Myocyte (in vitro differentiated cells): ENCODE measurements around the gene CD81. TPM values are rescaled to one million over a fixed set of nuclear protein-coding genes. Genes with fewer than 3 reads are reported as not detected.

Experiments
- DNase-seq: peaks from one replicate; pipeline ENCODE4 v3.0.0-alpha.2; 2012; ENCODE audit warnings: low read depth
- total RNA-seq: library from RNA; depleted of rRNA; stranded (reverse); fragments of >200 nt; gene quantifications from 2 replicates; pipeline ENCODE4 v1.2.3, GENCODE V29; 2014

The CD81 gene
- total RNA-seq, 1 donor from 2014 or later, result 429 TPM

DNA sequence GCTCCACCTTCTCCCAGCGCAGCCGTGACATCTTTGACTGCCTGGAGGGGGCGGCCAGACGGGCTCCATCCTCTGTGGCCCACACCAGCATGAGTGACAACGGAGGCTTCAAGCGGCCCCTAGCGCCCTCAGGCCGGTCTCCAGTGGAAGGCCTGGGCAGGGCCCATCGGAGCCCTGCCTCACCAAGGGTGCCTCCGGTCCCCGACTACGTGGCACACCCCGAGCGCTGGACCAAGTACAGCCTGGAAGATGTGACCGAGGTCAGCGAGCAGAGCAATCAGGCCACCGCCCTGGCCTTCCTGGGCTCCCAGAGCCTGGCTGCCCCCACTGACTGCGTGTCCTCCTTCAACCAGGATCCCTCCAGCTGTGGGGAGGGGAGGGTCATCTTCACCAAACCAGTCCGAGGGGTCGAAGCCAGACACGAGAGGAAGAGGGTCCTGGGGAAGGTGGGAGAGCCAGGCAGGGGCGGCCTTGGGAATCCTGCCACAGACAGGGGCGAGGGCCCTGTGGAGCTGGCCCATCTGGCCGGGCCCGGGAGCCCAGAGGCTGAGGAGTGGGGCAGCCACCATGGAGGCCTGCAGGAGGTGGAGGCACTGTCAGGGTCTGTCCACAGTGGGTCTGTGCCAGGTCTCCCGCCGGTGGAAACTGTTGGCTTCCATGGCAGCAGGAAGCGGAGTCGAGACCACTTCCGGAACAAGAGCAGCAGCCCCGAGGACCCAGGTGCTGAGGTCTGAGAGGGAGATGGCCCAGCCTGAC is 26.0 kb downstream of the CD81 start:
- DNase-seq, result no peak

DNA sequence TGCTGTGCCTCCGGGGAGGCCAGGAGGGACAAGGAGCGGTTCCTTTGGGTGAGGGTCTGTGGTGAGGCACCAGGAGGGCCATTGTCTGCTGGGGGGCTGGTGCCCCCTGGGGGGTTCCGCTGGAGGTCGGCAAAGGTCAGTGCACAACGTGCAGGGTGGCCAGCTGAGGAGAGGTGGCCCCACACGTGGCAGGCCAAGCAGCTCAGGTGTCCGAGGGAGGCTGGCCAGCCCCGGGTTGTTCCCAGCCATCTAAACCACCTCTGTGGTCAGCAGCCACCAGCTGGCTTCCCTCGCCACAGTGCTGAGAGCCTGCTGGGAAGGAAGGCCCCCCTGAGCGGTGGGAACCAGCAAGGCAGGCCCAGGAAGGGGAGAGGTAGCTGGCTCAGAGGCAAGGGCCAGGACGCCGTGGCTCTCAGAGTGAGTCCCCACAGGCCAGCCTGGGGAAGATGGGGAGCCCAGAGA is 27.7 kb downstream of the CD81 start:
- DNase-seq, result peak; percentile 40

DNA sequence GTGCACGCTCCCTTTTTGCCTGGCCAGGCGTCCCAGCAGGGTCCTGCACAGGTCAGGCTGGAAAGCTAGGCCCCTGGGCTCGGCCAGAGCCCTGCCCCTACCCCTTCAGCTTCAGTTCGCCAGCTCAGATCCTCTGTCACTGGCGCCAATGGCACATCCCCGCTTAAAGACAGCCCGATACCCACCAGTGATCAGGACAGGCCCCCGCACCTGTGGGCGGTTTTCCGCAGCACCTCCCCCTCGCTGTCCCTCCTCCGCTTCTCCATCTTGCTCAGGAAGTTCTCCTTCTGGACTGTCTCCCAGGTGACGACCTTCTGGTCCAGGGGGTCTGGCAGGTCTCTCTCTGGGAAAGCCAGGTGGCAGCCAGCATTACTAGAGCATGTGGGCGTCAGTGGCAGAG is 29.3 kb downstream of the CD81 start:
- DNase-seq, result no peak

DNA sequence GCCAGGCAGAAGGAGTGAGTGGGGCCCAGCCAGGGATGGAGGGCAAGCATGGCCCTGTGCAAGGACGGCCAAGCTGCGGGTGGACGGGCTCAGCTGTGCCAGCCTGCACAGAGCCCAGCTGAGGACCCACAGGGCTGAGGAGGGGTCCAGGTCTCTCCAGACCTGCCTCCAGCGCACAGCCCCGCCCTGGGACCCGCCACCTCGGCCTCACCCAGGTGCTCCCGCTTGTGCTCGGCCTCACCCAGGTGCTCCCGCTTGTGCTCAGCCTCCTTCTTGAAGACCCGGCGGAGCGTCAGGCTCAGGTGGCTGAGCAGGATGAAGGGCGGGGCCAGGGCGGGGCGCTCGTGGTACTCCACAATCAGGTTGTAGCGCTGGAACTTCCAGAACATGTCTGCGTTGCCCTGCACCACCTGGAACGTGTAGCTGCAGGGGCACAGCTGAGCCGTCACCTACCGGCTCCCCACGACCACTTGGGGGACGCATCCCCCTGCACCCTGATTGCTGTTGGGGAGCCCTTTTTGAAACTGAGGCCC is 29.8 kb downstream of the CD81 start:
- DNase-seq, result no peak

DNA sequence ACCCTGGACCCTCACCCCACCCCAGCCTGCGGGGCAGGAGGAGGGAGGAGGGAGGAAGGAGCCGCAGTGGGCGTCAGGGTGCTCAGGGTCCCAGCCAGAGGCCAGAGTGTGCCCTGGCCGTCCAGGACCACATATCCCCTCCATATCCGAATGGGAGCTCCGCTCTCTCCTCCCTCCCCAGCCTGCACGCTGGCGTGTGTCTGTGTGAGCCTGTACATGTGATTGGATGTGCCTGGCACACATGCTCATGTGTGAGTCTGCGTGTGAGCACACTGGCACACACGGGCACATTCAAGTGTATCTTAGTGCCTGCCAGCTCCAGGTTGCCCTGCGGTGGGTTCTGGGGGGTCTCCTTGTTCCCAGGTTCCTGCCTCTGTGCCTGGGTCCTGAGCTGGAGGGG is 31.6 kb downstream of the CD81 start:
- no peak for DNase-seq

DNA sequence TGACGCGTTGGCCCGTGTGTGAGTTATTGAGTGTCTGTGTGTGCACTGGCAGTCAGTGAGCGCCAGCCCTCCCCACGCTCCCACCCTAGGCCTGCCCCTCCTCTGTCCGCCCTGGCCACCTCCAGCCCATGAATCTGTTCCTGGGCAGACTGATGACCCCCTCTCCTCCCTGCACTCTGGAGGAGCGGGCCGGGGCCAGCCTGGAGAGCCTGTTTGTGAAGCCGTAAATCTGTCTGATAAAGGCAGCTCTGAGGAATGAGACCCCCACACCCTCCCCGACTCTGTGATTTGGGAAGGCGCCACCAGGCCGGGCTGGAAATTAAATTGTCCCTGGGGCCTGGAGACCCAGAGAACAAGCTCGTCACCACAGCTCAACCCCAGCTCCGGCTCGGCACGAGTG is 32.0 kb downstream of the CD81 start:
- DNase-seq, result no peak

DNA sequence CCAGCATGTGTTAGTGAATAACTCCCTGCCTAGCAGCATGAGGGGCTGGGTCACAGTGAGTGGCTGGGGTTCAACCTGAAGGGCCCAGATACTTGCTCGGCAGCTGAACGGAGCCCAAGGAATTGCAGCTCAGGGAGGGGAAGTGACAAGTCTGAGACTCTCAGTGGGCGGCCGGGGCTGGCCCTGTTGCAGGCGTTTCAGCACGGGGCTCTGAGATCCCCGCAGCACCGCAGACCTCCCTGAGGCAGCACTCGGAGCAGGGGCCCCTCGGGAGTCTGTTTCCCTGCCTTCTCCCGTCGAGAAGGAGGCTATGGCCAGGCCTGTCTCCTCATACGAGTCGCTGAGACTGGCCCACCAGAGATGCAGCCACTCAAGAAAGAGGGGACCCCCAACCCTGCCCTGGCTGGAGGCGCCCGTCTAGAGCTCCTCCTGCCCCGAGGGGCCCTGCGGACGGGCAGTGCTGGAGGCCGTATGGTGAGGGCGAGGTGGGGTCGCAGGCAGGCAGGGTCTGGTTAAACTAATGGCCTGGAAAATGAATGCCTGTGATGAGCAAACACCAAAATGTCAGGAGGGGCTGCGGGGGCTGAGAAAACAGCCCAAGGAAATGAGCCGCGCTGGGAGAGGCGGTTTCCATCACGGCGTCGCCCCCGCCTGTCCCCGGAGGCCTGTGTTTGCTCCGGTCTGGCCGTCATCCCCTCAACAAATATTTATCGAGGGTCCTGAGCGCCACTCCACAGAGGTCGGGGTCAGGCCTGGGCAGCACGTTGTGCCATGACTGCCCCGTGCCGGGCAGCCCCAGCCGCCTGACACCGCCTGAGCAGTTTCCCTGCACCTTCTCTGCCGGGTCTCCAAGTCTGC is 32.7 kb downstream of the CD81 start:
- no peak for DNase-seq

DNA sequence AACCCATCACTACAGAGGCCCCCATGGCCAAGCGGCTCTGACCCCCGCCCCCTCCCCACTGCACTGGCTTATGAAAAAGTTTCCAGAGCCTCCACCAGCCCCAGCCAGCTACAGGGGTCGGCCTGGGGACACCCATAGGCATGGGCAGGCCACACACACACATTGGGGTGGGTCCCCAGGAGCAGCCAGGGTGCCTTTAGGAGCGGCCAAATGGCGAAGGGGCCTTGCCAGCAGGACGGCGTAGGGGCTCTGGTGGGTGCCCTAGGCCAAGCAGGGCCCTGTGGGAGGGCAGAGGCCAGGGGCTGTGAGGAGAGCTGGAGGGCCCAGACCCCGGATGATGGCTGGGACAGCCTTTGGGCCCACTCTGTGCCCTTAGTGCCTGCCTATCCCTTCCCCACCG is 33.5 kb downstream of the CD81 start:
- no peak for DNase-seq

DNA sequence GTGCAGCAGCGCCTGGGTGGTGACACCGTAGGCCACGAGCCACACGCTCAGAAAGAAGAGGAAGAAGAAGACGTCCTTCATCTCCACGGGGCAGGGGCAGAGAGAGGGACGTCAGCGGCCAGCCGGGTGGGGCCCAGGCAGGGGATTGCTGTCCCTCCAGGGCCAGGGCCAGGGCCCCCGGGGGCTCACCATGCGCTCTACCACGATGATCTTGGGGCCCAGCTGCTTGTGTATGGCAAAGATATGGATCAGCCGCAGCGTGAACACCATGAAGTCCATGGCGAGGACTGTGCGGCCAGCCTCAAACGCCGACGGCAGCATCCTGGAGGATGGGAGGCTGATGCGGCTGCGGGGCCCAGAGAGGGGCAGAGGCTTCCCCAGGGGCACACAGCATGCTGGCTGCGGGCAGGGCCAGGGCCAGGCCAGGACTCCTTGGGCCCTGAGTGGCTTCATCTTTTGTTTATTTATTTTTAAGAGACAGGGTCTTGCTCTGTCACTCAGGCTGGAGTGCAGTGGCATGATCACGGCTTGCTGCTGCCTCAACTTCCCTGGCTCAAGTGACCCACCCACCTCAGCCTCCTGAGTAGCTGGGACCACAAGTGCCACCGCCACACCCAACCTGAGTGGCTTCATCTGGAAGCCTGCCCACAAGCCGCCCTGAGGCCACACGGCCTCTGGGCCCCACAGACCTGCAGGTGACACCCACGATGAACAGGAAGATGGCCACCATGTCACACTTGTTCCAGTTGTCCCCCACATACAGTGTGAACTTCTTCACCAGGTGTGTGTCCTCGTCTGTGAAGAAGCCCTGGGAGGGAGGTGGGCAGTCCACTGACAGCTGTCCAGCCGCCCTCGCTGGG is 34.6 kb downstream of the CD81 start:
- DNase-seq, result no peak

DNA sequence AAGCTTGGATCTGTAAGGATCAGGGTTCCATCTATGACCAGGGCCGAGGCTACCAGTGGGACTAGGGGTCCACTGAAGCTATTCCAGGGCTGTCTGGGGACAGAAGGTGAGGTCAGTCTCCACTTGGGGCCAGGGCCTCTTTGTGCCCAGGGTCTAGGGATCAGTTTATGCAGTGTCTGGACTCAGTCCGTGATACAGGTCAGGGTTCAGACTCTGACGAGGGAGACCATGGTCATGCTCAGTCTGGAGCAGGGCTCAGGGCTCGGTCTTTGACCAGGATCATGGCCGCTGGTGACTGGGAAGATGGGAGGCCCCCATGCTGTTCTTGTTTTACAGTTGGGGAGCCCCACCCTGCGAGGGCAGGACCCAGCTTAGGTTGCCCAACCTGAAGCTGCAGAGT is 35.2 kb downstream of the CD81 start:
- DNase-seq, result no peak

DNA sequence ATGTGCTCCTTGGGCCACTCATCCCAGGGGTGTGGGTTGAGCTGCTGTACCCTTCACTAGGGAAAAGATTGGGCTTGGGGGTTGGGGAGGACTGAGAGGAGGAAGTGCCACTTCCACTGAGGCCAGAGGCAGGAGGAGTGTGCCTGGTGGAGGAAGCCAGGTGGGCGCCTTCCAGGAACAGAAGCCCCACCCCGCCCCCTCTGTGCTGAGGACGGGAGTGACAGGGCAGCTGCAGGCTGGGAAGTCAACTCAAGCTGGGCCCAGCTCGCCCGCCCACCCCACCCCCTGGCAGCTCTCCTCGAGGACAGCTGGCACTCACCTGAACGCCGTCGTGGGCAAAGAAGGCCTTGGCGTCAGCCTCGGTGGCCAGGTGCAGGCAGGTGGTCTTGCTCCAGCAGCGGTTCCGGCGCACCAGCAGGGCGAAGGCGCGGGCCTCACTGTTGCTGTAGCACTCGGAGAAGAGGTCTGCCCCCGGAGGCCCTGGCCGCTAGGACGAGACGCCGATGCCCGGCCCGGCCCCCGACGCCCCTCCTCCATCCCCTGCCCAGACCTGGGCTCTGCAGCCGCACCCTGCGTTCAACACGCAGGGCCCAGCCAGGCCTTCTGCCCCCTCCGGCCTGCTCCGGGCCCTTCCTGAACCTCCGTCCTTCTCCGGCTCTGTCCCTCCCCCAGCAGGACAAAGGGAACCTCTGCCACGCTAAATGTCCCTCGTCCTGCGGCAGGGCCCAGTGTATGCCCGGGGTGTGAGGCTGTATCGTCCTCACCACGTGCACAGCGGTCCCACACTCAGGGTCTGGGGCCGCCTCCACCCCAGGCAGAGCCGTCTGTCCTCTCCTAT is 36.9 kb downstream of the CD81 start:
- no peak for DNase-seq

DNA sequence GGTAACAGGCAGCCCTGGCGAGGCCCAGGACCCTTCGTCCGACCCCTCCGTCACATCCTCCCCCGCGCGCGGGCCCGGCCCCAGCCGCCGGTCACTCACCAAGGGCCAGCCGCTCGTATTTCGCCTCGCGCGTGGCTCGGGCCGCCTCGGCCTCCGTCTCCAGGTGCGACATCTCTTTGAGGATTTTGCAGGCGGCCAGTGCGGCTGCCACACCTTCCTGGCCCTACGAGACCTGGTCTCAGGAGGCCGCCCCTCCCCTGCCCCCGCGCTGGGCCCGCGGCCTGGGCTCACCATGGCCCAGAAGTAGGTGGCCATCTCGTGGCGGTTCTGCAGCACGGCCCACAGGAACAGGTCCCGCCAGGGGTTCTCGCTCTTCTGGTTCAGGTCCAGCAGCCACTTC is 37.5 kb downstream of the CD81 start:
- no peak for DNase-seq

DNA sequence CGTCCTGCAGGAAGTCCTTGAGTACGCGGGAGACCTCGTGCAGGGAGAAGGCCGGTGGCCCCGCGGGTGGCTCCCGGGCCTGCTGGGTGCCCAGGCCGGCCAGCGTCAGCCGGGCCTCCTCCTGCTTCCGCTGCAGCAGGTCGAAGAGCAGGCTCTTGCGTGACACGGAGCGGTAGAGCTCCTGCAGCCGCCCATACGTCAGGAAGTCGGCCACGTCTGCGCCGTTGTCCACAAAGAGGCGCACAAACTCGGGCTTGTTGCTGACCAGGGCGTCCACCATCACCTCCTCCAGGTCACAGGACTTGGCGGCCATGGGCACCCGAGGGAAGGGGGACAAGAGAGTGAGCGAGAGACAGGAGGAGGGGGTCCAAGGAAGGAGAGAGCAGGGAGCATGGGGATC is 38.1 kb downstream of the CD81 start:
- no peak for DNase-seq

DNA sequence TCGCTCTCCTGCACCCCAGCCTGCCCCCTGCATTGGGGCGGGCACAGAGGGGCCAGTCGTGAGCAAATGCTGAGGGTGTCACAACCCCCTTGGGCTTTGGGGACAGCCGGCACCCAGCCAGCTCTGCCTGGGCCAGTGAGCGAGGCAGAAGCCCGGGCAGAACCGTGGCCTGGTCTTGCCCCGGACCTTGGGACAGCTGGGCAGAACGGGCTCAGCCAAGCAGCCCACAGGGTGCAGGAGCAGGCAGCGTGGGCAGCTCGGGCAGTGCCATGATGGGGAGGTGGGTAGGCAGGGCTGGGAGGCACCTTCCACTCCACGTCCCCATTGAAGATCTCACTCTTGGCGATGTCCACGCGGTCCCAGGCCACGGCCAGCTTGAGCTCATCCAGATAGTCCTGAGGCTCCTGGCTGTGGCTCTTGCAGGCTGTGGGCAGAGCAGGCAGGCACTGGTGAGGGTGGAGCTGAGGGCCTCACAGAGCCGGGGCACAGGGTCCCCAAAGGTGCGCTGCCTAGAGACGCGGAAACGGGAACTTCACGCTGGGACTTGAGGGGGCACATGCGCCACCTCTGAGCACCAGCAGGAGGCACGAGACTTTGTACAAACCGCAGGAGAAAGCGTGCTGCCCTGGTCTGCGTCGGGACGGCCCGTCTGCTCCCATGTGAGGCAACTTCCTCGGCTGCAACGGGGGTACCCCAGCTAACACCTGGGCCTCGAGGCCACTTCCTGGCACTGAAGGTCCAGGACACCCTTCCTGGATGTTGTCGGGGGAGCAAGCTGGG is 38.7 kb downstream of the CD81 start:
- DNase-seq, result no peak

DNA sequence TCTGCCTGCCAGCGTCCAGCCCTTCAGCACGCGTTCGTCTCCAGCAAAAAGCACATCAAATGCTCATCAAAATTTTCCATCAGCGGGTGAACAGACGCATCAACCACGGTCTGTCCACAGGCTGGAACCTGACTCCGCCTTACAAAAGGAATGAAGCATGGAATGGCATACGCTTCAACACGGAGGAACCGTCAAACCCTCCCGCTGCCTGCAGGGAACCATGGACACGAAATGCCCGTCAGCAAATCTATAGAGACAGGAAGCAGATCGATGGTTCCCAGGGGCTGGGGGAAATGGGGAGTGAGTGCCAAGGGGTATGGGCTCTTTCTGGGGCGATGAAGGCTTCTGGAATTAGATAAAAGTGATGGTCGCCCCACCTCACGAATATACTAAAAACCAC is 39.7 kb downstream of the CD81 start:
- no peak for DNase-seq

DNA sequence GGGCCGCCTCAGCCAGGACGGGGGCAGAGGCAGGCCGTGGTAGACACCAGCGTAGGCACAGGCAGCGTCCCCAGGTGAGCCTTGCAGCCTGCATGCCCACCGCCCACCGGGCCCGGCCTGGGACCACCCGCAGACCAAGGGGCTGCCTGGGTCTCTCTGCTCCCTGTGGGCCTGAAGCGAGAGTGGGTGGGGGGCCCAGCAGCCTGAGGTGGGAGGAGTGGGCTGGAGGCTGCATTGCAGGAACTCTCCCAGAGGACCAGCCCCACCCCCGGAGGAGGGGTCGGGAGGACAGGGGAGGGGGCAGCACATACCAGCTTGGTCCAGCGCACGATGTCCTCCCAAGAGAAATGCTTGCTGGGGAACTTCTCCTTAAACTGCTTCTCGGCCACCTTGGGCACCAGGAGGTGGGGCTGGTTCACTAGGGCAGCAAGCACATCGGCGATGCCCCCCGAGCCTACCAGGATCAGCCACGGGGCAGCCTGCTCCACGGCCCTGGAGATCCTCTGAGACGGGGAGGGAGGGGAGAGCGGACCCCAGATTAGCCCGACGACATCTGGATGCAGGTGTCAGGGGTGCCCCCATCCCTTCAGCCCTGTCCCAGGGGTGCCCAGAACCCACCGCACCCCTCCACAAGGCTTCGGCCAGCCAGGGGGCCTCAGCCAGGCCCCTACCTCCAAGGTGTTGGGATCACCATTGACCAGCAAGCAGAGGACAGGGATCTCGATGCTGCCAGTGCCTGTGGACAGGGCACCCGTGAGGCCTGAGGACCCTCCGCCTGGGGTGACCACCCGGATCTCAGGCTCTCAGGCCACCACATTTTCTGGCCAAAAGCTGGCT is 41.0 kb downstream of the CD81 start:
- no peak for DNase-seq

DNA sequence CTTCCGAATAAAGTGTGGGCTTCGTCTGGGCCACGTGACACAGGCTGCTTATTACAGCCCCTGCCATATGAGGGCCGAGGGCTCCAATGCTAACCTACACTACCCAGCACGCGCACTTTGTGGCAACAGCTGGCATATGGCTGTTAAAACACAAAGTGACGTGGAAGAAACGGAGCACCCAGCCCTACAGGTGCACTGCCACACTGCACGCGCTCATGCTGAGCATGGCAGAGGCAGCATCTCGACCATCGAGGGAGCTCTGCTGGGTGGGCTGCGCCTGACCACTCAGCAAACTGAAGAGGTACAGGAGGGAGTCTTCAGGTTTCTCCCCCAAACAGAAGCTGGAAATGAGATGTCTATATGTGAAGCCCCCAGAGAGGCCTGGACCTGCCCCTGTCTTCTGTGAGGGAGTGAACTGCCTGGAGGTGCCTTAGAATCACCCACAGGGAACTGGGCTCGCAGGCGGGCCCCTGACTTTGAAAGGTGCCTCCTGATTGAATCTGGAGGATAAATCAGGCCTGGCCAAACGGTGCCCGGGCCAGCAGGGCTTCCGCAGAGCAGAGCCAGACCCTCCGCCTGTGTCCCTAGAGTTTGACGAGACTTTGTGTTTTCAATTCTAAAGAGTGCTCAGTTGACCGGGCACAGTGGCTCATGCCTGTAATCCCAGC is 41.7 kb downstream of the CD81 start:
- DNase-seq, result no peak
